ENCODE measurements around the gene IRF5. TPM values are rescaled to one million over a fixed set of nuclear protein-coding genes. Genes with fewer than 3 reads are reported as not detected.
"Not testable (repeated sequence)": the region's sequence is repeated elsewhere in the genome, so short reads cannot be mapped to it uniquely, and the experiment has no call there.

The IRF5 gene
- total RNA-seq, 2 experiments from 2014 or later: 7.4 to 8.0 TPM

DNA sequence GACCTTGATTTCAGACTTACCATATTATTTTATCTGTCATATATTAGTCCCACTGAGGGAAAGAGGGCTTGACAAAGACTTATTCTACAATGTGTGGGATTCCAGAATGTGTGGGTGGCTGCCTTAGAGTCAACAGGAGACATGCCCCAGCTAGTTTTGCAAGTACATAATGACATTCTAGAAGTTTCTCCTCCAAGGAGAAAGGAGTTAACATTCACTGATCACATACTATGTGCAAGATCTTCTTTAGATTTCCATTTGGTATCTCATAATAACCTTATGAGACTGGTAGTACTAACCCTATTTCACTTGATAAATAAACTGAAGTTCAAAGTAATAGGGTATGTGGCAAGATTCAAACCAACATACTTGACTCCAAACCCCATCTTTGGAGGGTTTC, 25.2 kb downstream of the IRF5 start:
- POLR2A ChIA-PET: no interaction called here
- ATAC-seq (no peak), DNase-seq (no peak)
- Mint-ChIP-seq H3K27me3 (ENCODE audit: low read depth) (no peaks in the 10 kb centered on the region), H3K9me3 (ENCODE audit: insufficient read depth) (no peaks in the 10 kb centered on the region), H3K4me3 (no peak overlapping the region), H3K4me1 (ENCODE audit: low read depth) (peaks cover 13% of the 10 kb centered on the region), H3K36me3 (ENCODE audit: low read depth) (peaks cover 62% of the 10 kb centered on the region), H3K27ac (no peak overlapping the region)
- CTCF ChIA-PET: interaction anchor here (1.5 kb wide), 1 partner anchor 16 kb away, joined by 4 read pairs; no protein-coding TSS in a partner anchor

GRCh38 chr7:128963327-128963757, 25.6 kb downstream of the IRF5 start:
- H3K27me3 Mint-ChIP-seq (ENCODE audit: low read depth): no peaks in the 10 kb centered on the region
- H3K4me3 Mint-ChIP-seq: no peak overlapping the region
- CTCF ChIA-PET: interaction anchor here (0.7 to 1.5 kb wide), 4 partner anchors 12 to 129 kb away, joined by 3 to 8 read pairs (median 4); no protein-coding TSS in a partner anchor
- DNase-seq (no peak), ATAC-seq (peak; percentile 51)
- H3K4me1 Mint-ChIP-seq (ENCODE audit: low read depth): peaks cover 13% of the 10 kb centered on the region
- POLR2A ChIA-PET: no interaction called here
- H3K36me3 Mint-ChIP-seq (ENCODE audit: low read depth): peaks cover 64% of the 10 kb centered on the region
- H3K27ac Mint-ChIP-seq: no peak overlapping the region
- H3K9me3 Mint-ChIP-seq (ENCODE audit: insufficient read depth): no peaks in the 10 kb centered on the region

DNA sequence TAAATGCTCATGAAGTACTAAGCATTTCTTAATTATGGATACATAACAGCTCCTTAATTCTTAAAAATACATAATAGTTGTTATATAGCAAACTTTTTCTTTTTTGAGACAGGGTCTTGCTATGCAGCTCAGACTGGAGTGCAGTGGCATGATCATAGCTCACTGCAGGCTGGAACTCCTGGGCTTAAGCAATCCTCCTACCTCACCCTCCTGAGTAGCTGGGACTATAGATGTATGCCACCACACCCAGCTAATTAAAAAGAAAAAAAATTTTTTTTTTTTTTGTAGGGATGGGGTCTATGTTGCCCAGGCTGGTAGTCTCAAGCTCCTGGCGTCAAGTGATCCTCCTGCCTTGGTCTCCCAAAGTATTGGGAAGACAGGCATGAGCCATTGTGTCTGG, 30.9 kb downstream of the IRF5 start:
- Mint-ChIP-seq H3K4me1 (ENCODE audit: low read depth) (peaks cover 4% of the 10 kb centered on the region), H3K9me3 (ENCODE audit: insufficient read depth) (no peaks in the 10 kb centered on the region), H3K36me3 (ENCODE audit: low read depth) (peaks cover 67% of the 10 kb centered on the region), H3K27me3 (ENCODE audit: low read depth) (no peaks in the 10 kb centered on the region), H3K27ac (no peak overlapping the region), H3K4me3 (no peak overlapping the region)
- ChIA-PET CTCF (no interaction called here), POLR2A (interaction anchor here (0.7 kb wide), 1 partner anchor 35 kb away, joined by 4 read pairs; no protein-coding TSS in a partner anchor)
- no peak for ATAC-seq
- DNase-seq: no peak

DNA sequence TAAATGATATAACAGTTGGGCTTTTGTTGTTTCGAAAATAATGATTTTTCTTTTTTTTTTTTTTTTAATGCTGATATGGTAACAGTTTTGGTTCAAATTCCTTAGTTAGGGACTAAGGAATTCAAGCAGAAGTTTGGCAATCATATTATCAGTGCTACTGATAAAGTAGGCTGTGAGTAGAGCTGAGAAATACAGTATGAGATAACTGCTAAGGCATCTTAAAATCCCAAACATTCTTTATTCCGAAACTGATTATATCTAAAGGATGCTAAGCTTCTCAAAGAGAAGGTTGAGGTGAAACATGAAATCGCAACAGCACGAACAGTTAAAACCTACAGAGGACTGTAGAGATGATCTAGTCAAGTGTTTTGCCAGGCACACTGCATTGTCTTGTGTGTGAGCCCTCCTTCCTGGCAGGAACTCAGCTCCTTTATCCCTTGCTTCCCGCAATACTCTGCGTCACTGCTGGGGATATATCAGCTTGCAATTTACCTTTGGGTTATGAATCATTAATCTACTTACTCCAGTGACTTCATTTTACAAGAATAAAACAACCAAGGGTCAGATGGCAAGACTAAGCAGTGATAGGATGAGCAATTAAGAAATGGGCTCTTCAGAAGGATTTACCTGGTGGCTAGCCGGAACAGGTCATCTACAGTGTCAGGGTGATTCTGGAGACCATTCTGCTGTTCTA, 36.7 kb downstream of the IRF5 start:
- no peaks in the 10 kb centered on the region for H3K9me3 Mint-ChIP-seq (ENCODE audit: insufficient read depth)
- no peak for DNase-seq
- CTCF ChIA-PET: interaction anchor here (1.0 to 1.8 kb wide), 4 partner anchors 76 to 189 kb away, joined by 3 to 7 read pairs (median 3); no protein-coding TSS in a partner anchor
- POLR2A ChIA-PET: interaction anchor here (1.1 kb wide), 1 partner anchor 8 kb away, joined by 4 read pairs; no protein-coding TSS in a partner anchor
- peaks cover 64% of the 10 kb centered on the region for H3K36me3 Mint-ChIP-seq (ENCODE audit: low read depth)
- H3K27me3 Mint-ChIP-seq (ENCODE audit: low read depth): no peaks in the 10 kb centered on the region
- H3K4me3 Mint-ChIP-seq: no peak overlapping the region
- no peak for ATAC-seq
- no peaks in the 10 kb centered on the region for H3K4me1 Mint-ChIP-seq (ENCODE audit: low read depth)
- no peak overlapping the region for H3K27ac Mint-ChIP-seq

DNA sequence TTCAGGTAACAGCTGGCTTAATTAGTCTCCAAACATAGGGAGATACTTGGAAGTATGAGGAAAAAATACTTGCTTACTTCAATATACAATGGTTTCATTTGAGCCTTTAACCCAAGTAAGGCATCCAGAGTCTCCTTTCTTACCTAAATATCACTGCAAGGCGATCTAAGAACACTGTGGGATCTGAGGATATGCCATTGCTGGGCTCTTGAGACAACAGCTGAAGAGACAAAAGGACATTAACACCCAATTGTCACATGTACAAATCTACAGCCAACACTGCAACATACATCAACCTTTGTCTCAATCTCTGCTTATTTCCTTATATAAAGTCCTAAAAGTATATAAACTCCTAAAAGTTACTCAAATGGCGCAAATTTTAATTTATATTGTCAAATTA, 44.4 kb downstream of the IRF5 start:
- no peak for ATAC-seq
- H3K4me1 Mint-ChIP-seq (ENCODE audit: low read depth): no peaks in the 10 kb centered on the region
- H3K27ac Mint-ChIP-seq: no peak overlapping the region
- DNase-seq: no peak
- H3K9me3 Mint-ChIP-seq (ENCODE audit: insufficient read depth): no peaks in the 10 kb centered on the region
- H3K36me3 Mint-ChIP-seq (ENCODE audit: low read depth): peaks cover 55% of the 10 kb centered on the region
- CTCF ChIA-PET: interaction anchor here (0.6 kb wide), 1 partner anchor 557 kb away, joined by 3 read pairs; no protein-coding TSS in a partner anchor
- no peak overlapping the region for H3K4me3 Mint-ChIP-seq
- no peaks in the 10 kb centered on the region for H3K27me3 Mint-ChIP-seq (ENCODE audit: low read depth)
- POLR2A ChIA-PET: interaction anchor here (1.0 kb wide), 1 partner anchor 8 kb away, joined by 4 read pairs; no protein-coding TSS in a partner anchor

GRCh38 chr7:128985660-128986059, 47.9 kb downstream of the IRF5 start:
- POLR2A ChIA-PET: interaction anchor here (0.6 kb wide), 1 partner anchor 374 kb away, joined by 3 read pairs; no protein-coding TSS in a partner anchor
- CTCF ChIA-PET: no interaction called here
- H3K36me3 Mint-ChIP-seq (ENCODE audit: low read depth): peaks cover 46% of the 10 kb centered on the region
- no peak overlapping the region for H3K4me3 Mint-ChIP-seq
- H3K27ac Mint-ChIP-seq: no peak overlapping the region
- no peaks in the 10 kb centered on the region for H3K4me1 Mint-ChIP-seq (ENCODE audit: low read depth)
- ATAC-seq: no peak
- H3K27me3 Mint-ChIP-seq (ENCODE audit: low read depth): no peaks in the 10 kb centered on the region
- no peak for DNase-seq
- H3K9me3 Mint-ChIP-seq (ENCODE audit: insufficient read depth): no peaks in the 10 kb centered on the region

GRCh38 chr7:128986609-128987008, 48.9 kb downstream of the IRF5 start:
- no peaks in the 10 kb centered on the region for H3K4me1 Mint-ChIP-seq (ENCODE audit: low read depth)
- ATAC-seq (no peak), DNase-seq (no peak)
- POLR2A ChIA-PET: no interaction called here
- no peaks in the 10 kb centered on the region for H3K27me3 Mint-ChIP-seq (ENCODE audit: low read depth)
- H3K36me3 Mint-ChIP-seq (ENCODE audit: low read depth): peaks cover 47% of the 10 kb centered on the region
- no peak overlapping the region for H3K27ac Mint-ChIP-seq
- H3K9me3 Mint-ChIP-seq (ENCODE audit: insufficient read depth): no peaks in the 10 kb centered on the region
- CTCF ChIA-PET: interaction anchor here (1.7 kb wide), 1 partner anchor 105 kb away, joined by 6 read pairs; no protein-coding TSS in a partner anchor
- H3K4me3 Mint-ChIP-seq: no peak overlapping the region

DNA sequence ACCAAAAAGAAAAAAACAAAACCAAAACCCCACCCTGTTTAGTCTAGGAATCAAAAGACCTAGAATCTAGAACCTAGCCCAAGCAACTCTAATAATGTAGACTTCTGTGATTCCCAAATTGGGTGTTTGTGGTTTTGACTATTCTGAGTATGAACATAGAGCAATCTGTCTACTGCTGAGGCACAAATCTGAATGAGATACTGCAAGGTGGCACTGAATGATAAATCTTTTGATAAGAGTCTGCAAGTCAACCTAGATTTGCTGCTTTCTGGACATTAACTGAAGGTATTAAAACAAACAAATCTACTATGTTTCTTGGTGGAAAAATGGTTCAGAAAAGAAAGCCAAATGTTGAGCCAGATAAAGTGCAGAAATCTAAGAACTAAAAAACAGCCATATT, 50.6 kb downstream of the IRF5 start:
- Mint-ChIP-seq H3K4me1 (ENCODE audit: low read depth) (no peaks in the 10 kb centered on the region), H3K27ac (no peak overlapping the region), H3K27me3 (ENCODE audit: low read depth) (no peaks in the 10 kb centered on the region), H3K4me3 (no peak overlapping the region), H3K9me3 (ENCODE audit: insufficient read depth) (no peaks in the 10 kb centered on the region), H3K36me3 (ENCODE audit: low read depth) (peaks cover 35% of the 10 kb centered on the region)
- no peak for DNase-seq
- CTCF ChIA-PET: no interaction called here
- POLR2A ChIA-PET: no interaction called here
- ATAC-seq: no peak

DNA sequence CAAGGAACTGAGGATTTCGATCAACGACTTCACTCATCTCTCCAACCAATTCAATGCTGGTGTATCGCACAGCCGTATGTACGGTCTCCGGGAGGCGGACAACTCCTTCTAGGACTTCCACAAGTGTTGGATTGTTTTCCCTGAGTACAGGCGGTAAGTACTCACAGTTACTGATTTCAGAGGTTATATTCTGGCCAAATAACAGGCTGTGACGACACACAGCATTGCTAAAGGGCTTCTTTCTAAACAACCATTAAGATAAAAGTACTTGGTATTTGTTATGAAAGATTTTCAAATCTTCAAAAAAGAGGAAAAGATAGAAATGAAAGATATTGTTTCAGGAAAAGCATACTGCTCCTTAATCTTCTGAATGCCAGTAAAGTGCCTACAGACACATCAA, 52.2 kb downstream of the IRF5 start:
- Mint-ChIP-seq H3K36me3 (ENCODE audit: low read depth) (peaks cover 32% of the 10 kb centered on the region), H3K4me3 (no peak overlapping the region), H3K9me3 (ENCODE audit: insufficient read depth) (no peaks in the 10 kb centered on the region), H3K4me1 (ENCODE audit: low read depth) (no peaks in the 10 kb centered on the region), H3K27me3 (ENCODE audit: low read depth) (no peaks in the 10 kb centered on the region), H3K27ac (no peak overlapping the region)
- ATAC-seq (no peak), DNase-seq (no peak)
- ChIA-PET POLR2A (no interaction called here), CTCF (interaction anchor here (2.2 kb wide), 1 partner anchor 102 kb away, joined by 11 read pairs; no protein-coding TSS in a partner anchor)

DNA sequence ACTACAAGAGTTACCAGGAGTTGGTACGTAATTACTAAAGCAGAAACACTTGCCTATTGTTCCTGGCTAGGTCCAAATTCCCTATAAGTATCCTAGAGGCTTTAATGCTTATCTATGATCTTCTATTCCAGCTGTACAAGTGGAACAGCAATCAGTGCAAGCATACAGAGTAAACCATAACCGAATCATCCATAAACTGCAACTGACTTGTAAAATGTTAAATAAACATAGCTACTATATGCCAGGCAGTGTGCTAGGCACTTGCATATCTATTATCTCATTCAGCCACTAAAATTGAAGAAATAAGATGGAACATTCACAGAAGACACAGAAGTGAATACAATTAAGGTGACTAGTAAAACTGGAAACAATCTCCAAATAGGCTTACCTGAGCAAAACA, 55.7 kb downstream of the IRF5 start:
- Mint-ChIP-seq H3K9me3 (ENCODE audit: insufficient read depth) (no peaks in the 10 kb centered on the region), H3K4me1 (ENCODE audit: low read depth) (no peaks in the 10 kb centered on the region), H3K27me3 (ENCODE audit: low read depth) (no peaks in the 10 kb centered on the region), H3K27ac (no peak overlapping the region), H3K36me3 (ENCODE audit: low read depth) (peaks cover 28% of the 10 kb centered on the region), H3K4me3 (no peak overlapping the region)
- DNase-seq (no peak), ATAC-seq (no peak)
- ChIA-PET CTCF (interaction anchor here (1.2 kb wide), 1 partner anchor 25 kb away, joined by 3 read pairs; no protein-coding TSS in a partner anchor), POLR2A (interaction anchor here (0.6 kb wide), 1 partner anchor 16 kb away, joined by 3 read pairs; no protein-coding TSS in a partner anchor)

- ATAC-seq; H3K4me1 Mint-ChIP-seq (ENCODE audit: low read depth); DNase-seq; H3K27ac Mint-ChIP-seq; H3K9me3 Mint-ChIP-seq (ENCODE audit: insufficient read depth); H3K4me3 Mint-ChIP-seq; POLR2A ChIA-PET; H3K27me3 Mint-ChIP-seq (ENCODE audit: low read depth); CTCF ChIA-PET: not testable (repeated sequence)
- H3K36me3 Mint-ChIP-seq (ENCODE audit: low read depth): peaks cover 32% of the 10 kb centered on the region
Observed at GRCh38 chr7:128994560-128994959, 56.8 kb downstream of the IRF5 start.

GRCh38 chr7:128997181-128997580, 59.5 kb downstream of the IRF5 start:
- peaks cover 44% of the 10 kb centered on the region for H3K36me3 Mint-ChIP-seq (ENCODE audit: low read depth)
- H3K4me1 Mint-ChIP-seq (ENCODE audit: low read depth): no peaks in the 10 kb centered on the region
- ChIA-PET CTCF (no interaction called here), POLR2A (no interaction called here)
- no peaks in the 10 kb centered on the region for H3K9me3 Mint-ChIP-seq (ENCODE audit: insufficient read depth)
- ATAC-seq (no peak), DNase-seq (no peak)
- no peak overlapping the region for H3K27ac Mint-ChIP-seq
- no peak overlapping the region for H3K4me3 Mint-ChIP-seq
- H3K27me3 Mint-ChIP-seq (ENCODE audit: low read depth): no peaks in the 10 kb centered on the region

Data from activated CD8-positive, alpha-beta T cell treated with anti-CD3 and anti-CD28 coated beads, Interleukin-2, amount 10 ng/mL, durations not matched to agents 7 days and 5 days (primary cell).